Epithelial cell of esophagus (primary cell): ENCODE data around the gene TMC8.
"Not testable (repeated sequence)": the region's sequence is repeated elsewhere in the genome, so short reads cannot be mapped to it uniquely, and the experiment has no call there.

Experiments used
- DNase-seq: peaks from one replicate; pipeline ENCODE4 v3.0.0; 2010; ENCODE audit warnings: low read depth
- H3K4me3 ChIP-seq: 2 replicates; pipeline ENCODE4 v1.5.1; 2011; ENCODE audit warnings: mild to moderate bottlenecking, low read length, control low read depth
- TF ChIP-seq, protein P1 (sequence below): IDR thresholded peaks from 2 replicates; pipeline ENCODE4 v1.5.1; 2011; ENCODE audit warnings: low read depth, mild to moderate bottlenecking, low read length, control low read depth, inconsistent platforms; ENCODE audit not compliant: insufficient read depth; ENCODE audit errors: missing control alignments

The TMC8 gene

DNA sequence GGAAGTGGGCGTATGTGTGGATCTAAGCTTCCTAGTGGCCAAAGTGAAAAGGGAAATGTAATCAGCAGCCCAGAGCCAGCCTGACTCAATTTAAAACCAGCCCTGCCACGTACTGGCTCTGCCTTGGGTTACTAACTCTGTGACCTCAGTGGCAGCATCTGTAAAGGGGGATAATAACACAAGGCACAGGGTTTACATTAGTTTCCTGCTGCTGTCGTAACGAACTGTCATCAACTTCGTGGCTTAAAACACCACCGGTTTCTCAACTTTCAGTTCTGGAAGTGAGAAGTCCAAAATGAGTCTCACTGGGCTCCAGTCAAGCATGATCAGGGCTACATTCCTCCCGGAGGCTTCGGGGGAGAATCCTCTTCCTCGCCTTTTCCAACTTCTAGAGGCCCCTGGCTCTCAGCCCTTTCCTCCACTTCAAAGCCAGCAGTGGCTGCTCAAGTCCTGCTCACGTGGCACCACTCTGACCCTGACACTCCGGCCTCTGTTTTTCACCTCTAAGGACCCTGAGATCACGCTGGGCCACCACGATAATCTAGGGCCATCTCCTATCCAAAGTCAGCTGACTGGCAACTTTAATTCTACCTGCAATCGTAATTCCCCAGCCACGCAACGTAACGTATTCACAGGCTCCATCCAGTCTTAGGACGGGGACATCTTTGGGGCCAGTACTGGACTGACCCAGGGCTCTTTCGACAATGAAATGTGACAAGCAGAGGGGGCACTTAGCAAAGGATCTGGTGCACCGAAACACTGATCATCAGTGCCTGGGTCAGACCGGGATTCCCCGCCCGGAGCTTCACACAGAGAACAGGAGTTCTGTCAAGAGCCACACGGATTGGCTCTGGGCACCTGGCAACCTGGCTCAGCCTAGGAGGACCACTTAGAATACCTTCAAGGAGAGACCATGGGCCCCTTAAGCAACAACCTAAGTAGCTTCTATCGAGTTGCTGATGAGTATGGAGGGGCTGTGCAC, 16.5 kb upstream of the TMC8 start:
- H3K4me3 ChIP-seq, result no peak overlapping the region
- DNase-seq, result no peak
- TF ChIP-seq, protein P1, sequence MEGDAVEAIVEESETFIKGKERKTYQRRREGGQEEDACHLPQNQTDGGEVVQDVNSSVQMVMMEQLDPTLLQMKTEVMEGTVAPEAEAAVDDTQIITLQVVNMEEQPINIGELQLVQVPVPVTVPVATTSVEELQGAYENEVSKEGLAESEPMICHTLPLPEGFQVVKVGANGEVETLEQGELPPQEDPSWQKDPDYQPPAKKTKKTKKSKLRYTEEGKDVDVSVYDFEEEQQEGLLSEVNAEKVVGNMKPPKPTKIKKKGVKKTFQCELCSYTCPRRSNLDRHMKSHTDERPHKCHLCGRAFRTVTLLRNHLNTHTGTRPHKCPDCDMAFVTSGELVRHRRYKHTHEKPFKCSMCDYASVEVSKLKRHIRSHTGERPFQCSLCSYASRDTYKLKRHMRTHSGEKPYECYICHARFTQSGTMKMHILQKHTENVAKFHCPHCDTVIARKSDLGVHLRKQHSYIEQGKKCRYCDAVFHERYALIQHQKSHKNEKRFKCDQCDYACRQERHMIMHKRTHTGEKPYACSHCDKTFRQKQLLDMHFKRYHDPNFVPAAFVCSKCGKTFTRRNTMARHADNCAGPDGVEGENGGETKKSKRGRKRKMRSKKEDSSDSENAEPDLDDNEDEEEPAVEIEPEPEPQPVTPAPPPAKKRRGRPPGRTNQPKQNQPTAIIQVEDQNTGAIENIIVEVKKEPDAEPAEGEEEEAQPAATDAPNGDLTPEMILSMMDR, result no peak

DNA sequence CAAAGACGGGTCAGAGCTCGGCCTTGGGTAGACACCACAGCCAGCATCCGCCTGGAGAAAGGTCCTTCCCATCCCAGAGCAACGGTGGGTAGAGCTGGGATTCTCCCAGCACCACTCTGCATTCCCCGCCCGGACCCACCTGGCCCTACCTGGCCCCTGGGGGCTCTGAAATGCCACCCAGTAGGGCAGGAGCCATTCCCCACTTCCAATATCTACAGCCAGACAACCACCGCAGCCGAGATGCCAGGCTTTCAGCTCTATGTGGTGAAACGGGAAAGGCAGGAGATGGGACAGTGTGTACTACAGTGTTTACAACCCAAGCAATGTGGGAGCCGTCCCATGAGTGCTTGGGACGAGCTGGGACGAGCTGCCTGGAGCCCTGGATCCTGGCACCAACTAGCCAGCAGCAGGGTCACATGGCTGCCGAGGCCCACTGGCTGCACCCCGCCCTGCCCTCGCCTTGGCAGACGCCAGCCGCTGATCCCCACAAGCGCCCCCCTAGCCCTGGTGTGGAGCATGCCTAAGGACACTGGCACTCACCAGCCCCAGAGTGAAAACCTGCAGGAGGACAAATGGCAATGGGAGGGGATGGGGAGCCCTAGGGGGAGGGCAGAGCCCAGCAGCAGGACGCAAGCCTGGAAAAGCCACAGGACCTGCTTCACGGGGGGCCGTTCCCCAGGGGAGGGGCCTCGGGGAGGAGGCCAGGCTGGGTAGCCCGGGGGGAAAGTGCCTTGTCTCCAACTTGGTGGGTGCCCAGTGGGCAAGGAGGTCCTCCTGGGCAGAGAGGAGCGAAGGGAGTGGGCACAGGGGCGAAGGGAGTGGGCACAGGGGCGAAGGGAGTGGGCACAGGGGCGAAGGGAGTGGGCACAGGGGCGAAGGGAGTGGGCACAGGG, 15.5 kb upstream of the TMC8 start:
- no peak overlapping the region for H3K4me3 ChIP-seq
- DNase-seq, result no peak
- TF ChIP-seq, protein P1, result no peak

DNA sequence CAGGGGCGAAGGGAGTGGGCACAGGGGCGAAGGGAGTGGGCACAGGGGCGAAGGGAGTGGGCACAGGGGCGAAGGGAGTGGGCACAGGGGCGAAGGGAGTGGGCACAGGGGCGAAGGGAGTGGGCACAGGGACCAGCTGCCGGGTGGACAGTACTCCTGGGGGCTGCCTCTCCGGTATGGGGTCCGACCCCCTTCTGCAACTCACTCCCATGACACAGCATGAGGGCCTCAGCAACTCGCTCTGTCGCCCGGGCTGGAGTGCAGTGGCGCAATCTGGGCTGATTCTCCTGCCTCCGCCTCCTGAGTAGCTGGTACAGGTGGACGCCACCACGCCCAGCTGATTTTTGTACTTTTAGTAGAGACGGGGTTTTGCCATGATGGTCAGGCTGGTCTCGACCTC, 14.8 kb upstream of the TMC8 start:
- not testable (repeated sequence) for H3K4me3 ChIP-seq, DNase-seq

DNA sequence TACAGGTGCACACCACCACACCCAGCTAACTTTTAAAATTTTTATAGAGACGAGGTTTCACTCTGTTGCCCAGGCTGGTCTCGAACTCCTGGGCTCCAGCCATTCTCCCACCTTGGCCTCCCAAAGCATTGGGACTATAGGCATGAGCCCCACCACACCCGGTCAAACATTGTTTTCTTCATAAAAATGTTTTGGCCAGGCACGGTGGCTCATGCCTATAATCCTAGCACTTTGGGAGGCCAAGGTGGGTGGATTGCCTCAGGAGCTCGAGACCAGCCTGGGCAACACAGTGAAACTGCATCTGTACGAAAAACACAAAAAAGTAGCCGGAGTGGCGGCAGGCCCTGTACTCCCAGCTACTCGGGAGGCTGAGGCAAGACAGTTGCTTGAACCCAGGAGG, 14.2 kb upstream of the TMC8 start:
- no peak overlapping the region for H3K4me3 ChIP-seq
- no peak for DNase-seq
- TF ChIP-seq, protein P1, result no peak

DNA sequence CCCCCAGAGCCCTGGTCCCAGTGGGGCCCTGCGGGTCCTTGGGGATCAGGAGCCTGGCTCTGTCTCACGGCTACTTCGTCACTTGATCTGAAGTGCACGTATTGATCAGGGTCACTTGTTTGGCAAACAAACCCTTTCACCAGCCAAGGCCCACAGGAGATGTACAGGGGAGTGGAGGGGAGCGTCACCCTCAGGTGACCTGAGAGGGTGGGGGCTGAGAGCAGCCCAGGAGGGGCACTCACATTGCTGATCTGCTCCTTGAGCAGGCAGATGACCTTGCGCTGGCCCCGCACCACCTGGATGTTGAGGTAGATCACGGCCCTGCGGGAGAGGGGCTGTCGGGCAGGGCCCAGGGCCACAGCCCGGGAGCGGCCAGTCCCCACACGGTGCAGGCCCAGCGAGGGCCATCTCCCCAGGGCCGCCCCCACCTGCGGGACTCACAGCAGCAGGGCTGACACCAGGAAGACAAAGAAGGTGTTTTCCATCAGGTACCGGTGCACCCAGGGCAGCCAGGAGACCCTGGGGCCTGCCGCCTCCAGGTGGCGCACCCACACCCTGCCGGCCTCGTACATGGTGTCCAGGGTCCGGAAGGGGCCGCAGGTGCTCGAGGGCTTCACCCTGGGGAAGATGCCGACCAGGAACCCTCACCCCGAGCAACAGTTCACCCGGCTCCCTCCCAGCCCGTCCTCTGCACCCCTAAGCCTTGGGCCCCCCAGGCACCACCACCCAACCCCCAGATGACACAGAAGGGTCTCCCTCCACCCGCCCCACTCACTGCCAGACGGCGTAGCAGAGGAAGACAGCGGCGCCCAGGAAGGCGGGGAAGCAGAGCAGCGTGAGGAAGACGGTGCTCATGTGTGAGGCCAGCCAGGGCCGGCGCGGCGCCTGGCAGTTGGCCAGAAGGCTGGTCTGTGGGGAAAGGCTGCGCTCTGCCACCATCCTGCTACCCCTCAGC, 13.3 kb upstream of the TMC8 start:
- peak; percentile 26 for DNase-seq
- TF ChIP-seq, protein P1, result peak; percentile 55
- no peak overlapping the region for H3K4me3 ChIP-seq

DNA sequence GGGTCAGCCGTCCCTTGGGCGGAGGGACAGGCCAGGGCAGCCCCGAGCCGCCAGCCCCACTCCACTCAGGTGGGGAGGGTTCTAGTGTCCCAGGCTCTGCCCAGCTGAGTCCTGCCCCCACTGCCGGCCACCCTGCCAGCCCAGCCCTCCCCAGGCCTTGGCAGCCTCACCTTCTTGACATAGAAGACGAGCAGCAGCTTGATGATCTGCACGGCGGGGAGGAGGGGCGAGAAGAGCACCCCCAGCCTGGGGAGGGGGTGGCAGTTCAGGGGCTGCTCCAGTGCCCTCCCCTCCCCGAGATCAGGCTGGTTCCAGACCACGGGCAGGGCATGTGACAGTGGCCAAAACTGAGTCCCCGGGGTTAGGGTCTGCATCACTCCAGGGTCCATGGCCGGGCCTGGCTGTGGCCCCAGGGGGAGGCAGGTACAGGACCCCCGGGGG, 11.8 kb upstream of the TMC8 start:
- TF ChIP-seq, protein P1, result no peak

More for the DNA sequence above, 11.8 kb upstream of the TMC8 start:
- no peak overlapping the region for H3K4me3 ChIP-seq
- no peak for DNase-seq
